H1 (cell line): ENCODE results near the gene TREM1. TPM values are rescaled to one million over a fixed set of nuclear protein-coding genes. Genes with fewer than 3 reads are reported as not detected.

Experiments
- CTCF ChIA-PET: fragments of 300-600 bp; sonication (Branson Sonifier 250); formaldehyde crosslinking; loops from one replicate; lab custom pipeline; 2021; ENCODE audit not compliant: partially characterized antibody; lab: Charles Lee
- POLR2A ChIA-PET: fragments of 300-600 bp; sonication (Branson Sonifier 250); formaldehyde crosslinking; loops from one replicate; lab custom pipeline; 2021; ENCODE audit warnings: inconsistent platforms; ENCODE audit not compliant: partially characterized antibody; lab: Charles Lee
- DNase-seq, 2 experiments: peaks; one replicate each; pipeline versions ENCODE4 v3.0.0 to v3.0.0-alpha.2; 2010 to 2022; ENCODE audit warnings: low spot score in 2 of 2, low read depth in 1 of 2, mixed read lengths in 1 of 2
- FAIRE-seq: peaks from 2 replicates; lab custom pipeline; 2011; peaks lifted over from hg19 to GRCh38; lab: Jason Lieb, UNC
- H2AFZ ChIP-seq: 2 replicates; pipeline ENCODE4 v1.8.1; 2012; ENCODE audit warnings: low read length, inconsistent platforms
- H2AK5ac ChIP-seq: 2 replicates; pipeline ENCODE4 v1.6.1; 2013; ENCODE audit warnings: low read depth, low read length
- H2BK120ac ChIP-seq: replicated peaks from 2 replicates; pipeline ENCODE3; 2013; ENCODE audit warnings: low read depth, low read length, inconsistent platforms
- H2BK12ac ChIP-seq: 2 replicates; pipeline ENCODE4 v1.6.1; 2013; ENCODE audit warnings: low read depth, low read length
- H2BK15ac ChIP-seq: 2 replicates; pipeline ENCODE4 v1.6.1; 2013; ENCODE audit warnings: low read length
- H2BK20ac ChIP-seq: 2 replicates; pipeline ENCODE4 v1.6.1; 2013; ENCODE audit warnings: low read length
- H2BK5ac ChIP-seq: 2 replicates; pipeline ENCODE4 v1.6.1; 2013; ENCODE audit warnings: low read depth, low read length
- H3K14ac ChIP-seq: 2 replicates; pipeline ENCODE4 v1.6.1; 2013; ENCODE audit warnings: inconsistent platforms; ENCODE audit not compliant: insufficient read length
- H3K18ac ChIP-seq: 2 replicates; pipeline ENCODE4 v1.6.1; 2013; ENCODE audit warnings: low read length; ENCODE audit errors: extremely low read depth
- H3K23ac ChIP-seq: 2 replicates; pipeline ENCODE4 v1.6.1; 2013; ENCODE audit warnings: inconsistent platforms; ENCODE audit not compliant: insufficient read length
- H3K23me2 ChIP-seq: 2 replicates; pipeline ENCODE4 v1.6.1; 2013; ENCODE audit warnings: low read depth, low read length
- H3K27ac ChIP-seq: 2 replicates; pipeline ENCODE4 v1.6.1; 2011; ENCODE audit warnings: low read depth, low read length, inconsistent platforms
- H3K27me3 ChIP-seq, 4 experiments: replicated peaks in 1 of 4; 1 replicate in 1 of 4; 2 replicates in 3 of 4; pipeline versions ENCODE4 v1.6.1 to v1.8.1; 2011 to 2013; ENCODE audit warnings: low read length in 3 of 4, mild to moderate bottlenecking in 3 of 4, inconsistent platforms in 2 of 4, mixed read lengths in 2 of 4, moderate library complexity in 1 of 4; ENCODE audit not compliant: control insufficient read depth in 3 of 4, insufficient read depth in 3 of 4; ENCODE audit errors: extremely low read depth in 1 of 4
- H3K36me3 ChIP-seq, 4 experiments: 2 replicates each; pipeline versions ENCODE4 v1.6.1 to v1.8.1; 2011 to 2013; ENCODE audit warnings: mild to moderate bottlenecking in 4 of 4, low read length in 3 of 4, moderate library complexity in 2 of 4, control low read depth in 1 of 4, inconsistent platforms in 1 of 4; ENCODE audit not compliant: insufficient read depth in 4 of 4, control insufficient read depth in 2 of 4
- H3K4ac ChIP-seq: replicated peaks from 2 replicates; pipeline ENCODE3; 2013; ENCODE audit warnings: low read length, low read depth, mixed read lengths, inconsistent platforms; ENCODE audit not compliant: insufficient read length
- H3K4me1 ChIP-seq, 4 experiments: replicated peaks in 1 of 4; 1 replicate in 1 of 4; 2 replicates in 3 of 4; pipeline versions ENCODE4 v1.6.1 to v1.8.1; 2011 to 2013; ENCODE audit warnings: low read length in 3 of 4, inconsistent platforms in 2 of 4, mixed read lengths in 1 of 4; ENCODE audit not compliant: insufficient read depth in 4 of 4, control insufficient read depth in 3 of 4
- H3K4me2 ChIP-seq, 2 experiments: 2 replicates each; pipeline versions ENCODE4 v1.6.1 to v1.8.1; 2011 to 2013; ENCODE audit warnings: low read depth in 2 of 2, low read length in 2 of 2, control low read depth in 1 of 2, inconsistent platforms in 1 of 2, mild to moderate bottlenecking in 1 of 2; ENCODE audit not compliant: insufficient read depth in 1 of 2
- H3K4me3 ChIP-seq, 4 experiments: fragments of 200-600, 300-600 bp in 1 of 4; sonication (generic), shearing (Covaris generic), sonication (Bioruptor Twin) in 1 of 4; 2 replicates each; pipeline versions ENCODE4 v1.5.1 to v1.8.1; 2011 to 2016; ENCODE audit warnings: low read length in 4 of 4, low read depth in 3 of 4, control low read depth in 2 of 4, inconsistent platforms in 2 of 4, mild to moderate bottlenecking in 2 of 4, mixed read lengths in 1 of 4, moderate library complexity in 1 of 4; ENCODE audit not compliant: insufficient read depth in 2 of 4; ENCODE audit errors: extremely low read depth in 1 of 4
- H3K56ac ChIP-seq: replicated peaks from 2 replicates; pipeline ENCODE3; 2013; ENCODE audit warnings: low read depth, mild to moderate bottlenecking, mixed read lengths, low read length, inconsistent platforms; ENCODE audit not compliant: insufficient read length
- H3K79me1 ChIP-seq: 2 replicates; pipeline ENCODE4 v1.6.1; 2013; ENCODE audit warnings: low read depth, low read length, control low read depth
- H3K79me2 ChIP-seq, 2 experiments: 2 replicates each; pipeline versions ENCODE4 v1.6.1 to v1.8.1; 2012 to 2013; ENCODE audit warnings: low read length in 2 of 2, mild to moderate bottlenecking in 2 of 2, inconsistent platforms in 1 of 2; ENCODE audit not compliant: insufficient read depth in 2 of 2, control insufficient read depth in 1 of 2
- H3K9ac ChIP-seq, 4 experiments: replicated peaks in 1 of 4; 1 replicate in 1 of 4; 2 replicates in 3 of 4; pipeline versions ENCODE4 v1.6.1 to v1.8.1; 2011 to 2013; ENCODE audit warnings: low read depth in 3 of 4, low read length in 3 of 4, control low read depth in 2 of 4, mild to moderate bottlenecking in 2 of 4, moderate library complexity in 2 of 4, inconsistent platforms in 1 of 4; ENCODE audit errors: extremely low read depth in 1 of 4
- H3K9me3 ChIP-seq, 2 experiments: 2 replicates each; pipeline versions ENCODE4 v1.6.1 to v1.8.1; 2012 to 2013; ENCODE audit warnings: mild to moderate bottlenecking in 2 of 2, moderate library complexity in 2 of 2, control low read depth in 1 of 2, inconsistent platforms in 1 of 2, low read depth in 1 of 2, low read length in 1 of 2, mixed read lengths in 1 of 2; ENCODE audit not compliant: insufficient read depth in 2 of 2
- H4K20me1 ChIP-seq, 2 experiments: replicated peaks in 1 of 2; 2 replicates each; pipeline versions ENCODE3 to v1.8.1; 2011 to 2013; ENCODE audit warnings: inconsistent platforms in 2 of 2, low read length in 2 of 2, mild to moderate bottlenecking in 1 of 2; ENCODE audit not compliant: insufficient read depth in 2 of 2, control insufficient read depth in 1 of 2
- H4K5ac ChIP-seq: 2 replicates; pipeline ENCODE4 v1.6.1; 2013; ENCODE audit warnings: low read length, low read depth, mixed read lengths, inconsistent platforms; ENCODE audit not compliant: insufficient read length
- H4K8ac ChIP-seq: 2 replicates; pipeline ENCODE4 v1.8.0; 2013; ENCODE audit warnings: mild to moderate bottlenecking, moderate library complexity, low read length, inconsistent platforms; ENCODE audit not compliant: insufficient read depth; ENCODE audit errors: extremely low read depth
- H4K91ac ChIP-seq: replicated peaks from 2 replicates; pipeline ENCODE3; 2013; ENCODE audit warnings: low read length, mixed read lengths, inconsistent platforms; ENCODE audit not compliant: insufficient read length
- TBP ChIP-seq: IDR thresholded peaks from 2 replicates; pipeline ENCODE4 v1.6.1; 2011; ENCODE audit warnings: low read depth, low read length, improper control_type of control experiment
- WGBS, 2 experiments: shearing (Covaris generic) in 1 of 2; methylation state at CpG; one replicate each; pipeline versions ENCODE4 v1.1.6 to v1.1.7; 2013 to 2015; ENCODE audit warnings: low lambda C conversion rate in 2 of 2, mixed read lengths in 2 of 2, inconsistent platforms in 1 of 2, low coverage in 1 of 2, missing lambda C conversion rate in 1 of 2; ENCODE audit not compliant: insufficient replicate concordance in 2 of 2, insufficient coverage in 1 of 2, insufficient read length in 1 of 2; ENCODE audit errors: extremely low coverage in 1 of 2, missing lambda C conversion rate in 1 of 2; 5-methylcytosine and 5-hydroxymethylcytosine counted together
- polyA plus RNA-seq, 7 experiments: library from polyadenylated mRNA; depleted of rRNA in 3 of 7; stranded (reverse) in 5 of 7; unstranded in 2 of 7; fragments of >200 nt in 5 of 7; fragments of 200-250 nt in 2 of 7; gene quantifications; 1 replicate in 5 of 7; 2 replicates in 1 of 7; 4 replicates in 1 of 7; pipeline versions ENCODE4 v1.2.1 to v1.2.3, GENCODE V29; 2011 to 2013; ENCODE audit warnings: missing spikeins in 2 of 7, mixed read lengths in 2 of 7
- total RNA-seq: library from RNA; stranded (reverse); fragmentation: NEBNext Ultra II Directional; extraction: Animal tissue kit (Norgen Biotek cat#: 25700); gene quantifications from 2 replicates; pipeline ENCODE4 v1.2.1, GENCODE V29; 2021

Gene TREM1
- total and polyA plus RNA-seq, 2 of the 8 experiments (the other 6 are each of a cell fraction or from before 2014, with no cell fraction given): not detected

- no peak overlapping the region for H2BK15ac ChIP-seq
- TF ChIP-seq TBP: no peak
- no peak overlapping the region for H3K4me3 ChIP-seq
- H3K79me2 ChIP-seq: no peaks in the 10 kb centered on the region
- H4K5ac ChIP-seq: no peak overlapping the region
- no peak overlapping the region for H3K56ac ChIP-seq
- H2AK5ac ChIP-seq: no peak overlapping the region
- H3K18ac ChIP-seq: no peak overlapping the region
- no peak overlapping the region for H4K8ac ChIP-seq
- no peak overlapping the region for H2BK120ac ChIP-seq
- no peak overlapping the region for H2AFZ ChIP-seq
- no peaks in the 10 kb centered on the region for H3K9me3 ChIP-seq
- no peak overlapping the region for H3K4ac ChIP-seq
- H3K4me1 ChIP-seq: peaks cover 0 to 5% (median 0%) of the 10 kb centered on the region in 4 experiments; a peak in 1 of 7 replicates
- DNase-seq (no peak), FAIRE-seq (no peak)
- 0 out of 7 replicates have a peak, but pooled peaks cover 0 to 2% (median 0%) of the 10 kb centered on the region in 4 experiments for H3K27me3 ChIP-seq
- WGBS, 2 experiments: 82% methylated on average over 4 of the region's 4 CpGs; no CpG with 5 or more reads in 1 of the 2 experiments
- H3K23me2 ChIP-seq: no peaks in the 10 kb centered on the region
- H3K79me1 ChIP-seq: no peaks in the 10 kb centered on the region
- ChIA-PET CTCF (interaction anchor here (0.8 to 4.0 kb wide), 13 partner anchors 10 to 258 kb away, joined by 3 to 32 read pairs (median 4); partner anchors contain the start of gene TREML4), POLR2A (interaction anchor here (1.3 kb wide), 1 partner anchor 10 kb away, joined by 4 read pairs; no protein-coding TSS in a partner anchor)
- H3K23ac ChIP-seq: no peak overlapping the region
- no peak overlapping the region for H2BK5ac ChIP-seq
- H3K27ac ChIP-seq: no peak overlapping the region
- no peak overlapping the region for H3K14ac ChIP-seq
- 0 out of 2 replicates have a peak overlapping the region, but pooled peaks have one; percentile 9 for H2BK12ac ChIP-seq
- H3K9ac ChIP-seq: no peak overlapping the region; a peak in 1 of 7 replicates
- H3K36me3 ChIP-seq: no peaks in the 10 kb centered on the region
- H4K91ac ChIP-seq: no peak overlapping the region
- no peaks in the 10 kb centered on the region for H4K20me1 ChIP-seq
- H3K4me2 ChIP-seq: no peak overlapping the region
- no peak overlapping the region for H2BK20ac ChIP-seq
Measured at GRCh38 chr6:41332842-41333736, 46.6 kb upstream of the TREM1 start.
